ENCODE results near the gene VHLL. TPM values are rescaled to one million over a fixed set of nuclear protein-coding genes. Genes with fewer than 3 reads are reported as not detected.

Gene VHLL
- total RNA-seq, 4 donors from 2014 or later, result 0.57 TPM; not detected in 3

GRCh38 chr1:156284757-156285156 is 14.3 kb downstream of the VHLL start:
- Histone ChIP-seq H3K27ac (peak overlapping the region; percentile 94 to 97 (median 96)), H3K9me3 (no peaks in the 10 kb centered on the region), H3K4me3 (peak overlapping the region; percentile 45 to 96 (median 68)), H3K36me3 (peaks cover 0 to 55% (median 11%) of the 10 kb centered on the region in 3 donors), H3K4me1 (peaks cover 23 to 70% (median 24%) of the 10 kb centered on the region in 3 donors), H3K27me3 (no peaks in the 10 kb centered on the region)
- intact Hi-C loops (cut with DNase I), result no loop called here
- 24 to 33% methylated on average over 4 of the region's 4 CpGs for WGBS, 2 donors
- TF ChIP-seq POLR2A (IDR thresholded peaks at IDR 0.05) (no peak), CTCF (IDR thresholded peaks at IDR 0.05) (no peak)
- no peak for DNase-seq

GRCh38 chr1:156284112-156284511 is 15.0 kb downstream of the VHLL start, which contains the start of gene TMEM79:
Gene TMEM79 (plus strand): TSS chr1:156284325. CDS start chr1:156285227, 902 bp downstream.
- no peaks in the 10 kb centered on the region for H3K9me3 ChIP-seq
- DNase-seq, result no peak
- intact Hi-C loops (cut with DNase I), result no loop called here
- TF ChIP-seq POLR2A (IDR thresholded peaks at IDR 0.05) (peak in 3 of 4 donors; percentile 35 to 62 (median 60)), CTCF (IDR thresholded peaks at IDR 0.05) (no peak)
- H3K27me3 ChIP-seq, result no peaks in the 10 kb centered on the region
- 33 to 60% methylated on average over 6 of the region's 7 CpGs for WGBS, 2 donors
- H3K36me3 ChIP-seq, result peaks cover 0 to 55% (median 5%) of the 10 kb centered on the region in 3 donors
- H3K4me1 ChIP-seq, result peaks cover 23 to 64% (median 24%) of the 10 kb centered on the region in 3 donors
- peak within 1 kb of the TSS; percentile 73 to 96 (median 82) for H3K4me3 ChIP-seq
- peak within 1 kb of the TSS; percentile 94 to 97 (median 96) for H3K27ac ChIP-seq

GRCh38 chr1:156283521-156283920 is 15.6 kb downstream of the VHLL start:
- H3K4me1 ChIP-seq, result peaks cover 23 to 62% (median 24%) of the 10 kb centered on the region in 3 donors
- intact Hi-C loops (cut with DNase I), result no loop called here

GRCh38 chr1:156282479-156283222 is 16.5 kb downstream of the VHLL start, which contains the start of gene SMG5:
Gene SMG5 (minus strand): TSS chr1:156282825. CDS start chr1:156282680, 145 bp downstream.
- H3K27ac ChIP-seq, result peak within 1 kb of the TSS; percentile 94 to 97 (median 96)
- H3K4me1 ChIP-seq, result peaks cover 23 to 62% (median 24%) of the 10 kb centered on the region in 3 donors
- intact Hi-C loops (cut with DNase I), result no loop called here
- H3K27me3 ChIP-seq, result no peaks in the 10 kb centered on the region
- WGBS, 2 donors, result 0% methylated on average over 19 to 28 of the region's 50 CpGs
- TF ChIP-seq CTCF (IDR thresholded peaks at IDR 0.05), result peak in 1 of 6 experiments; percentile 22
- TF ChIP-seq POLR2A (IDR thresholded peaks at IDR 0.05), result peak in 2 of 4 donors; percentile 92 to 93
- H3K36me3 ChIP-seq, result peaks cover 5 to 55% (median 13%) of the 10 kb centered on the region in 3 donors
- peak within 1 kb of the TSS; percentile 73 to 96 (median 82) for H3K4me3 ChIP-seq
- no peaks in the 10 kb centered on the region for H3K9me3 ChIP-seq
- peak; percentile 68 for DNase-seq

More at GRCh38 chr1:156283521-156283920, 15.6 kb downstream of the VHLL start:
- Histone ChIP-seq H3K9me3 (no peaks in the 10 kb centered on the region), H3K27me3 (no peaks in the 10 kb centered on the region), H3K36me3 (peaks cover 0 to 55% (median 4%) of the 10 kb centered on the region in 3 donors), H3K27ac (peak overlapping the region; percentile 94 to 97 (median 96)), H3K4me3 (peak overlapping the region; percentile 73 to 96 (median 82))
- 46 to 53% methylated on average over 1 of the region's 1 CpG for WGBS, 2 donors
- no peak for DNase-seq
- TF ChIP-seq CTCF (IDR thresholded peaks at IDR 0.05) (no peak), POLR2A (IDR thresholded peaks at IDR 0.05) (no peak)

All from esophagus squamous epithelium (tissue), 5 donors.